Colonic mucosa (tissue), 4 donors: ENCODE results near the gene LRRC9. TPM values are rescaled to one million over a fixed set of nuclear protein-coding genes. Genes with fewer than 3 reads are reported as not detected.

ENCODE experiments used
- DNase-seq: peaks from one replicate; pipeline ENCODE4 v3.0.0-alpha.2; 2020
- H3K27ac ChIP-seq: fragments of 200-600 bp; one replicate; pipeline ENCODE4 v1.8.0; 2021
- H3K27me3 ChIP-seq: fragments of 200-600 bp; one replicate; pipeline ENCODE4 v1.8.0; 2021
- H3K36me3 ChIP-seq: fragments of 200-600 bp; one replicate; pipeline ENCODE4 v1.8.0; 2021
- H3K4me1 ChIP-seq: fragments of 200-600 bp; one replicate; pipeline ENCODE4 v1.8.0; 2021; ENCODE audit warnings: mild to moderate bottlenecking
- H3K4me3 ChIP-seq: fragments of 200-600 bp; one replicate; pipeline ENCODE4 v1.8.0; 2021
- H3K9ac ChIP-seq, 2 donors: one replicate each; pipeline ENCODE4 v1.7.0; 2013; ENCODE audit warnings: control low read depth in 2 of 2, low read depth in 2 of 2, low read length in 2 of 2
- H3K9me3 ChIP-seq: fragments of 200-600 bp; one replicate; pipeline ENCODE4 v1.8.0; 2021
- CTCF ChIP-seq: fragments of 200-600 bp; IDR thresholded peaks from one replicate; pipeline ENCODE4 v1.8.0; 2022; ENCODE audit warnings: antibody characterized with exemption, mild to moderate bottlenecking
- intact Hi-C: fragments of 100-400 bp; cut with DNase I; formaldehyde crosslinking; loops from one replicate; pipeline ENCODE4 v1.14.1; 2022
- total RNA-seq, 2 donors: library from RNA; stranded (reverse); fragmentation: NEBNext Ultra II Directional in 1 of 2; extraction: Animal tissue kit (Norgen Biotek cat#: 25700) in 1 of 2; gene quantifications; one replicate each; pipeline ENCODE4 v1.2.1, GENCODE V29; 2021
- donor health status: healthy.
- donor health status: DM: no; HTN: no; CAD: no.
- donor health status: DM: no; HTN: no; CAD: no.

The LRRC9 gene
- total RNA-seq, 2 donors from 2014 or later = 0.20 TPM; not detected in 1

- H3K9ac ChIP-seq = no peak overlapping the region
- H3K27me3 ChIP-seq = no peaks in the 10 kb centered on the region
- H3K27ac ChIP-seq = no peak overlapping the region
- no peaks in the 10 kb centered on the region for H3K9me3 ChIP-seq
- no peak for DNase-seq
- peaks cover 2% of the 10 kb centered on the region for H3K36me3 ChIP-seq
- H3K4me3 ChIP-seq = no peak overlapping the region
- intact Hi-C loops = no loop called here
- no peaks in the 10 kb centered on the region for H3K4me1 ChIP-seq
- TF ChIP-seq CTCF = no peak
Observed at GRCh38 chr14:60111732-60112131, 191.8 kb downstream of the LRRC9 start.

Other genes starting within 250 kb of the LRRC9 start
- gene RTN1, start 49.4 kb upstream of the LRRC9 start, total RNA-seq = 1 to 10 TPM in 1 of 2 donors, under 1 TPM in 1; 0.84 to 4.7 TPM
- gene PCNX4, start 171.8 kb downstream of the LRRC9 start, total RNA-seq = 10 to 100 TPM; 19.7 to 23.6 TPM
- 10 to 100 TPM; 82.1 to 87.1 TPM for gene DHRS7, start 245.3 kb downstream of the LRRC9 start, total RNA-seq